Endothelial cell (in vitro differentiated cells): ENCODE measurements around the gene TMEM79. TPM values are rescaled to one million over a fixed set of nuclear protein-coding genes. Genes with fewer than 3 reads are reported as not detected.
A peak's percentile ranks its signal among the peaks of the same experiment; 100 is the strongest.

Source experiments
- DNase-seq: peaks from one replicate; pipeline ENCODE4 v3.0.0; 2021; ENCODE audit warnings: low spot score
- H3K27ac Mint-ChIP-seq: one replicate; pipeline ENCODE4 v1.8.0; 2021; ENCODE audit warnings: mixed read lengths, inconsistent platforms; ENCODE audit not compliant: unreplicated experiment
- H3K27me3 Mint-ChIP-seq: one replicate; pipeline ENCODE4 v1.8.0; 2021; ENCODE audit warnings: mild to moderate bottlenecking, moderate library complexity, mixed read lengths, inconsistent platforms; ENCODE audit not compliant: unreplicated experiment
- H3K36me3 Mint-ChIP-seq: one replicate; pipeline ENCODE4 v1.8.0; 2021; ENCODE audit warnings: mild to moderate bottlenecking, low read depth, mixed read lengths, inconsistent platforms; ENCODE audit not compliant: unreplicated experiment
- H3K4me1 Mint-ChIP-seq: one replicate; pipeline ENCODE4 v1.8.0; 2021; ENCODE audit warnings: mild to moderate bottlenecking, mixed read lengths, inconsistent platforms; ENCODE audit not compliant: unreplicated experiment
- H3K4me3 Mint-ChIP-seq: one replicate; pipeline ENCODE4 v1.8.0; 2021; ENCODE audit warnings: mild to moderate bottlenecking, mixed read lengths, inconsistent platforms; ENCODE audit not compliant: unreplicated experiment
- H3K9me3 Mint-ChIP-seq: one replicate; pipeline ENCODE4 v1.8.0; 2021; ENCODE audit warnings: mixed read lengths, inconsistent platforms; ENCODE audit not compliant: unreplicated experiment
- total RNA-seq: library from RNA; stranded (reverse); fragmentation: NEBNext Ultra II Directional; extraction: Animal tissue kit (Norgen Biotek cat#: 25700); gene quantifications from one replicate; pipeline ENCODE4 v1.2.1, GENCODE V29; 2021; ENCODE audit not compliant: unreplicated experiment
- TF ChIP-seq, protein P1 (sequence below): fragments of 200-600 bp; sonication (generic); IDR thresholded peaks from one replicate; pipeline ENCODE4 v1.5.0; 2021; ENCODE audit warnings: antibody characterized with exemption; ENCODE audit not compliant: unreplicated experiment

TMEM79 gene
- total RNA-seq, 1 donor from 2014 or later, result 2.9 TPM

DNA sequence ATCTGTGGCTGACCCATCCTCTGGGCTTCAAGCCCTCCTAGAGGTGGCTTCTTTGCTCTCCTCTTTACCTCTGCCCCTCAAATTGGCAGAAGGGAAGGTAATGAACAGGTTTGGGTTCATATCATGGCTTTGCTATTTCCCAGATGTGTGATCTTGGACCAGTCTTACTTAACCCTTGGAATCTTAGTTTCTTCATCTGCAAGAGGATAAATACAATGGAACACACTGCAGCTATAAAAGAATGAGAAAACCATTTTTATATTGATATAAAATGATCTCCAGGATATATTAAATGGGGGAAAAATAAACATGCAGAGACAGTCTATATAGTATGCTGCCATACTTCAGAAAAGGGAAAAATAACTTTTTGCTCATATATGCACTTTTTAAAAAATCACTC lies 5.7 kb downstream of the TMEM79 start:
- Mint-ChIP-seq H3K4me1 (peaks cover 8% of the 10 kb centered on the region), H3K4me3 (no peak overlapping the region), H3K27ac (no peak overlapping the region), H3K27me3 (peaks cover 6% of the 10 kb centered on the region), H3K9me3 (no peaks in the 10 kb centered on the region), H3K36me3 (peaks cover 9% of the 10 kb centered on the region)
- TF ChIP-seq, protein P1, sequence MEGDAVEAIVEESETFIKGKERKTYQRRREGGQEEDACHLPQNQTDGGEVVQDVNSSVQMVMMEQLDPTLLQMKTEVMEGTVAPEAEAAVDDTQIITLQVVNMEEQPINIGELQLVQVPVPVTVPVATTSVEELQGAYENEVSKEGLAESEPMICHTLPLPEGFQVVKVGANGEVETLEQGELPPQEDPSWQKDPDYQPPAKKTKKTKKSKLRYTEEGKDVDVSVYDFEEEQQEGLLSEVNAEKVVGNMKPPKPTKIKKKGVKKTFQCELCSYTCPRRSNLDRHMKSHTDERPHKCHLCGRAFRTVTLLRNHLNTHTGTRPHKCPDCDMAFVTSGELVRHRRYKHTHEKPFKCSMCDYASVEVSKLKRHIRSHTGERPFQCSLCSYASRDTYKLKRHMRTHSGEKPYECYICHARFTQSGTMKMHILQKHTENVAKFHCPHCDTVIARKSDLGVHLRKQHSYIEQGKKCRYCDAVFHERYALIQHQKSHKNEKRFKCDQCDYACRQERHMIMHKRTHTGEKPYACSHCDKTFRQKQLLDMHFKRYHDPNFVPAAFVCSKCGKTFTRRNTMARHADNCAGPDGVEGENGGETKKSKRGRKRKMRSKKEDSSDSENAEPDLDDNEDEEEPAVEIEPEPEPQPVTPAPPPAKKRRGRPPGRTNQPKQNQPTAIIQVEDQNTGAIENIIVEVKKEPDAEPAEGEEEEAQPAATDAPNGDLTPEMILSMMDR, result no peak
- no peak for DNase-seq

DNA sequence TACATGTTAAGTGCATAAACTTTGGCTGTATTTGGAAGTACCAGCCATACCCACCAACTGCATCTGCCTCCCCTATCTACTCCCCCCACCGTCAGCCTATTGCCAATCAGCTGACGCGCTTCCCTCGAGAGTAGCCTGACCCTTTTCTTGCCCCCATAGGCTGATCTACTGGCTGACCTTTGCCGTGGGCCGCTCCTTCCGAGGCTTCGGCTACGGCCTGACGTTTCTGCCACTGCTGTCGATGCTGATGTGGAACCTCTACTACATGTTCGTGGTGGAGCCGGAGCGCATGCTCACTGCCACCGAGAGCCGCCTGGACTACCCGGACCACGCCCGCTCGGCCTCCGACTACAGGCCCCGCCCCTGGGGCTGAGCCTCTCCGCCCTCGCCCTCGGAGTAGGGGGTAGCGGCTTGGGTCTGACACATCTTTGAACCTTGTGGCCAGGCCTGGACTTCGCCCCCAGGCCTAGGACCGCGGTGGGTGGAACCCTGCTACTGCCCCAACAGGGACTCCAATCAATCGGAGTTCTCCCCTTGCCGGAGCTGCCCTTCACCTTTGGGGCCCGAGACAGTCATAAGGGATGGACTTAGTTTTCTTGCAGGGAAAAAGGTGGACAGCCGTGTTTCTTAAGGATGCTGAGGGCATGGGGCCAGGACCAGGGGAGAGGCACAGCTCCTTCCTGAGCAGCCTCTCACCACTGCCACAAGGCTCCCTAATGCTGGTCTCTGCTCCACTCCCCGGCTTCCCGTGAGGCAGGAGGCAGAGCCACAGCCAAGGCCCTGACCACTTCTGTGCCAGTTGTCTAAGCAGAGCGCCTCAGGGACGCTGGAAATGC lies 7.3 kb downstream of the TMEM79 start:
- H3K4me1 Mint-ChIP-seq, result peaks cover 15% of the 10 kb centered on the region
- H3K4me3 Mint-ChIP-seq, result peak overlapping the region; percentile 89
- peaks cover 6% of the 10 kb centered on the region for H3K27me3 Mint-ChIP-seq
- H3K36me3 Mint-ChIP-seq, result peaks cover 5% of the 10 kb centered on the region
- H3K9me3 Mint-ChIP-seq, result no peaks in the 10 kb centered on the region
- TF ChIP-seq, protein P1, result no peak
- DNase-seq, result peak; percentile 79
- H3K27ac Mint-ChIP-seq, result peak overlapping the region; percentile 91

GRCh38 chr1:156293098-156293434 lies 8.9 kb downstream of the TMEM79 start:
- H3K4me1 Mint-ChIP-seq, result peaks cover 15% of the 10 kb centered on the region

DNA sequence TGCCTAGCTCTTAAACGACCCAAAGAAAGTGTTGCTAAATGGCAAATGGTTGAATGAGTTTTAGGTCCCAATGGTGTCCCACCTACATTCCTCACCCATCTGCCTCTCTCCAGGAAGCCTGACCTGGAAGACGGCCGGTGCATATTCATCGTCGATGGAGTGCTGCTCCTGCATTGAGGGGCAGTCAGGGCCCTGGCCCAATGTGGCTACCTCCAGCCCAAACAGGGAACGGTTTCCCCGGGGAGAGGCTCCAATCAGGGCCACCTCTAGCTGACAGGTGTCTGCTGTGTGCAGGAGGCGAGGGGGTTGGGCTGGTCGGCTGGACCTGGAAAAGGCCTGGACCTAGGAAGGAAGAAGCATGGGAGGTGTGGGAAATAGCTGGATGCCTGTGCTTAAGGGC lies 9.8 kb downstream of the TMEM79 start:
- Mint-ChIP-seq H3K27me3 (peaks cover 8% of the 10 kb centered on the region), H3K27ac (no peak overlapping the region), H3K4me3 (no peak overlapping the region), H3K4me1 (peaks cover 15% of the 10 kb centered on the region), H3K36me3 (peaks cover 5% of the 10 kb centered on the region), H3K9me3 (no peaks in the 10 kb centered on the region)
- no peak for DNase-seq
- TF ChIP-seq, protein P1, result no peak

More at GRCh38 chr1:156293098-156293434, 8.9 kb downstream of the TMEM79 start:
- H3K27ac Mint-ChIP-seq, result no peak overlapping the region
- H3K4me3 Mint-ChIP-seq, result peak overlapping the region; percentile 25
- no peak for DNase-seq
- TF ChIP-seq, protein P1, result no peak
- peaks cover 5% of the 10 kb centered on the region for H3K36me3 Mint-ChIP-seq
- H3K27me3 Mint-ChIP-seq, result peaks cover 8% of the 10 kb centered on the region
- H3K9me3 Mint-ChIP-seq, result no peaks in the 10 kb centered on the region

GRCh38 chr1:156295391-156295947 lies 11.3 kb downstream of the TMEM79 start, which contains the start of gene GLMP:
GLMP (minus strand) TSS chr1:156295679; CDS start chr1:156295645, 34 bp downstream.
- peaks cover 8% of the 10 kb centered on the region for H3K27me3 Mint-ChIP-seq
- H3K27ac Mint-ChIP-seq, result no peak within 1 kb of the TSS

More at GRCh38 chr1:156295391-156295947, 11.3 kb downstream of the TMEM79 start, which contains the start of gene GLMP:
- H3K4me1 Mint-ChIP-seq, result peaks cover 15% of the 10 kb centered on the region
- DNase-seq, result peak; percentile 40
- H3K4me3 Mint-ChIP-seq, result peak within 1 kb of the TSS; percentile 91
- TF ChIP-seq, protein P1, result no peak
- H3K9me3 Mint-ChIP-seq, result no peaks in the 10 kb centered on the region
- H3K36me3 Mint-ChIP-seq, result peaks cover 5% of the 10 kb centered on the region
